HepG2 (cell line): ENCODE data around the gene CDH22. TPM values are rescaled to one million over a fixed set of nuclear protein-coding genes. Genes with fewer than 3 reads are reported as not detected.
A peak's percentile ranks its signal among the peaks of the same experiment; 100 is the strongest.

Source experiments
- BRF2 ChIP-seq: sonication (generic); formaldehyde crosslinking; IDR thresholded peaks from 2 replicates; pipeline ENCODE4 v1.8.1; 2022; ENCODE audit warnings: mild to moderate bottlenecking, missing genetic modification reagents
- CBX1 ChIP-seq: IDR thresholded peaks from one replicate; pipeline ENCODE4 v1.6.1; 2016; ENCODE audit warnings: antibody characterized with exemption, low read depth
- CC2D1A ChIP-seq: sonication (generic); formaldehyde crosslinking; IDR thresholded peaks from 2 replicates; pipeline ENCODE4 v1.8.1; 2023; ENCODE audit warnings: mild to moderate bottlenecking, missing genetic modification reagents
- EHMT2 ChIP-seq: fragments of 200-600 bp; sonication (generic); IDR thresholded peaks from 2 replicates; pipeline ENCODE4 v1.7.0; 2017; ENCODE audit warnings: antibody characterized with exemption, low read depth, low read length, borderline replicate concordance
- HNRNPLL ChIP-seq: fragments of 200-400 bp; formaldehyde crosslinking; IDR thresholded peaks from 2 replicates; pipeline ENCODE4 v1.6.1; 2017; ENCODE audit warnings: mild to moderate bottlenecking, low read depth, low read length; ENCODE audit not compliant: poor library complexity, severe bottlenecking
- KAT2B ChIP-seq: fragments of 150-350 bp; IDR thresholded peaks from 2 replicates; pipeline ENCODE4 v1.6.1; 2014; ENCODE audit warnings: low read depth, low read length, borderline replicate concordance
- KDM1A ChIP-seq: IDR thresholded peaks from 2 replicates; pipeline ENCODE4 v1.6.1; 2016; ENCODE audit warnings: missing compliant biosample characterization
- NCOA5 ChIP-seq: sonication (generic); formaldehyde crosslinking; IDR thresholded peaks from 2 replicates; pipeline ENCODE4 v1.4.0; 2020; ENCODE audit warnings: missing genetic modification reagents
- NONO ChIP-seq, 2 experiments: fragments of 450-650 bp in 1 of 2; sonication (generic) in 1 of 2; formaldehyde crosslinking in 1 of 2; IDR thresholded peaks in 1 of 2; conservative IDR thresholded peaks in 1 of 2; 2 replicates each; pipeline versions ENCODE4 v1.6.1 to v1.8.0; 2017 to 2022; ENCODE audit warnings: mild to moderate bottlenecking in 1 of 2, missing genetic modification reagents in 1 of 2, moderate library complexity in 1 of 2
- NRL ChIP-seq: sonication (generic); formaldehyde crosslinking; IDR thresholded peaks from 2 replicates; pipeline ENCODE4 v1.5.0; 2020; ENCODE audit warnings: missing genetic modification reagents, mild to moderate bottlenecking, moderate library complexity, borderline replicate concordance
- PAF1 ChIP-seq: IDR thresholded peaks from 2 replicates; pipeline ENCODE4 v1.6.1; 2016; ENCODE audit warnings: missing genetic modification reagents, missing compliant biosample characterization
- RBM22 ChIP-seq: fragments of 200-400 bp; formaldehyde crosslinking; optimal IDR thresholded peaks from 2 replicates; pipeline ENCODE3; 2017; ENCODE audit warnings: mild to moderate bottlenecking, low read length, moderate library complexity
- SMC3 ChIP-seq: IDR thresholded peaks from 2 replicates; pipeline ENCODE4 v1.6.1; 2011; ENCODE audit warnings: low read length, improper control_type of control experiment
- TEAD2 ChIP-seq: sonication (generic); formaldehyde crosslinking; IDR thresholded peaks from 2 replicates; pipeline ENCODE4 v1.9.0; 2021; ENCODE audit warnings: missing genetic modification reagents
- ZBTB7A ChIP-seq: sonication (generic); formaldehyde crosslinking; IDR thresholded peaks from 2 replicates; pipeline ENCODE4 v1.8.0; 2022; ENCODE audit warnings: mild to moderate bottlenecking, missing genetic modification reagents
- ZNF83 ChIP-seq: sonication (generic); formaldehyde crosslinking; IDR thresholded peaks from 2 replicates; pipeline ENCODE4 v1.4.0; 2020; ENCODE audit warnings: missing genetic modification reagents, mild to moderate bottlenecking, borderline replicate concordance
- ZNF891 ChIP-seq: sonication (generic); formaldehyde crosslinking; IDR thresholded peaks from 2 replicates; pipeline ENCODE4 v1.5.0; 2020; ENCODE audit warnings: mild to moderate bottlenecking, missing genetic modification reagents
- ZSCAN31 ChIP-seq: sonication (generic); formaldehyde crosslinking; IDR thresholded peaks from 2 replicates; pipeline ENCODE4 v1.5.0; 2020; ENCODE audit warnings: low read depth, mild to moderate bottlenecking, missing genetic modification reagents
- polyA plus RNA-seq, 8 experiments: library from polyadenylated mRNA; depleted of rRNA in 3 of 8; stranded (reverse) in 7 of 8; unstranded in 1 of 8; fragments of >200 nt; fragmentation: Illumina TruSeq in 4 of 8; extraction: Trizol in 4 of 8; gene quantifications; 2 replicates each; pipeline versions ENCODE4 v1.2.1 to v1.2.3, GENCODE V29; 2011 to 2016; ENCODE audit warnings: low read depth in 4 of 8, missing spikeins in 1 of 8, mixed read lengths in 1 of 8; ENCODE audit not compliant: insufficient read depth in 1 of 8
- total RNA-seq, 5 experiments: library from RNA; depleted of rRNA; stranded (reverse); fragments of >200 nt; fragmentation: Illumina TruSeq; extraction: Trizol; gene quantifications; 2 replicates each; pipeline ENCODE4 v1.2.3, GENCODE V29; 2016; ENCODE audit warnings: low read depth in 1 of 5
- TF ChIP-seq, protein P1 (sequence below): sonication (generic); formaldehyde crosslinking; IDR thresholded peaks from 2 replicates; pipeline ENCODE4 v1.5.1; 2020; ENCODE audit warnings: mild to moderate bottlenecking, missing genetic modification reagents, moderate library complexity
- TF ChIP-seq, protein P2 (sequence below): sonication (generic); formaldehyde crosslinking; IDR thresholded peaks from 2 replicates; pipeline ENCODE4 v1.8.1; 2023; ENCODE audit warnings: mild to moderate bottlenecking, inconsistent platforms, moderate library complexity, missing genetic modification reagents, borderline replicate concordance
- TF ChIP-seq, protein P3 (sequence below): sonication (generic); formaldehyde crosslinking; IDR thresholded peaks from 2 replicates; pipeline ENCODE4 v1.8.1; 2023; ENCODE audit warnings: mild to moderate bottlenecking, missing genetic modification reagents

Gene CDH22
- total and polyA plus RNA-seq, 2 of the 13 experiments (the other 11 are each of a cell fraction or from before 2014, with no cell fraction given), result not detected

GRCh38 chr20:46354920-46355654, 46.8 kb upstream of the CDH22 start (continued):
- TF ChIP-seq, protein P1, sequence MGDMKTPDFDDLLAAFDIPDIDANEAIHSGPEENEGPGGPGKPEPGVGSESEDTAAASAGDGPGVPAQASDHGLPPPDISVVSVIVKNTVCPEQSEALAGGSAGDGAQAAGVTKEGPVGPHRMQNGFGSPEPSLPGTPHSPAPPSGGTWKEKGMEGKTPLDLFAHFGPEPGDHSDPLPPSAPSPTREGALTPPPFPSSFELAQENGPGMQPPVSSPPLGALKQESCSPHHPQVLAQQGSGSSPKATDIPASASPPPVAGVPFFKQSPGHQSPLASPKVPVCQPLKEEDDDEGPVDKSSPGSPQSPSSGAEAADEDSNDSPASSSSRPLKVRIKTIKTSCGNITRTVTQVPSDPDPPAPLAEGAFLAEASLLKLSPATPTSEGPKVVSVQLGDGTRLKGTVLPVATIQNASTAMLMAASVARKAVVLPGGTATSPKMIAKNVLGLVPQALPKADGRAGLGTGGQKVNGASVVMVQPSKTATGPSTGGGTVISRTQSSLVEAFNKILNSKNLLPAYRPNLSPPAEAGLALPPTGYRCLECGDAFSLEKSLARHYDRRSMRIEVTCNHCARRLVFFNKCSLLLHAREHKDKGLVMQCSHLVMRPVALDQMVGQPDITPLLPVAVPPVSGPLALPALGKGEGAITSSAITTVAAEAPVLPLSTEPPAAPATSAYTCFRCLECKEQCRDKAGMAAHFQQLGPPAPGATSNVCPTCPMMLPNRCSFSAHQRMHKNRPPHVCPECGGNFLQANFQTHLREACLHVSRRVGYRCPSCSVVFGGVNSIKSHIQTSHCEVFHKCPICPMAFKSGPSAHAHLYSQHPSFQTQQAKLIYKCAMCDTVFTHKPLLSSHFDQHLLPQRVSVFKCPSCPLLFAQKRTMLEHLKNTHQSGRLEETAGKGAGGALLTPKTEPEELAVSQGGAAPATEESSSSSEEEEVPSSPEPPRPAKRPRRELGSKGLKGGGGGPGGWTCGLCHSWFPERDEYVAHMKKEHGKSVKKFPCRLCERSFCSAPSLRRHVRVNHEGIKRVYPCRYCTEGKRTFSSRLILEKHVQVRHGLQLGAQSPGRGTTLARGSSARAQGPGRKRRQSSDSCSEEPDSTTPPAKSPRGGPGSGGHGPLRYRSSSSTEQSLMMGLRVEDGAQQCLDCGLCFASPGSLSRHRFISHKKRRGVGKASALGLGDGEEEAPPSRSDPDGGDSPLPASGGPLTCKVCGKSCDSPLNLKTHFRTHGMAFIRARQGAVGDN, result peak; percentile 30; the same call in 1 of the 2 replicates
- TF ChIP-seq BRF2 (no peak), CC2D1A (no peak), KAT2B (no peak), PAF1 (CRISPR knock-in tag) (0 out of 2 replicates have a peak, but pooled peaks have one; percentile 47), KDM1A (CRISPR knock-in tag) (no peak), TEAD2 (CRISPR knock-in tag) (no peak), ZNF83 (CRISPR knock-in tag) (no peak), HNRNPLL (no peak), RBM22 (peak; percentile 7), SMC3 (no peak), ZBTB7A (0 out of 2 replicates have a peak, but pooled peaks have one; percentile 23), ZNF891 (CRISPR knock-in tag) (peak; percentile 21; the same call in 1 of the 2 replicates), EHMT2 (no peak), NONO (IDR thresholded peaks at IDR 0.05) (no peak), NONO (CRISPR knock-in tag; conservative IDR thresholded peaks at IDR 0.05) (no peak), NCOA5 (CRISPR knock-in tag) (no peak), NRL (CRISPR knock-in tag) (peak; percentile 49; the same call in 1 of the 2 replicates), CBX1 (no peak), ZSCAN31 (CRISPR knock-in tag) (no peak)
- TF ChIP-seq, protein P2, sequence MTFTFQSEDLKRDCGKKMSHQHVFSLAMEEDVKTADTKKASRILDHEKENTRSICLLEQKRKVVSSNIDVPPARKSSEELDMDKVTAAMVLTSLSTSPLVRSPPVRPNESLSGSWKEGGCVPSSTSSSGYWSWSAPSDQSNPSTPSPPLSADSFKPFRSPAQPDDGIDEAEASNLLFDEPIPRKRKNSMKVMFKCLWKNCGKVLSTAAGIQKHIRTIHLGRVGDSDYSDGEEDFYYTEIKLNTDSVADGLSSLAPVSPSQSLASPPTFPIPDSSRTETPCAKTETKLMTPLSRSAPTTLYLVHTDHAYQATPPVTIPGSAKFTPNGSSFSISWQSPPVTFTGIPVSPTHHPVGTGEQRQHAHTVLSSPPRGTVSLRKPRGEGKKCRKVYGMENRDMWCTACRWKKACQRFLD (CRISPR knock-in tag), result no peak
- TF ChIP-seq, protein P3, sequence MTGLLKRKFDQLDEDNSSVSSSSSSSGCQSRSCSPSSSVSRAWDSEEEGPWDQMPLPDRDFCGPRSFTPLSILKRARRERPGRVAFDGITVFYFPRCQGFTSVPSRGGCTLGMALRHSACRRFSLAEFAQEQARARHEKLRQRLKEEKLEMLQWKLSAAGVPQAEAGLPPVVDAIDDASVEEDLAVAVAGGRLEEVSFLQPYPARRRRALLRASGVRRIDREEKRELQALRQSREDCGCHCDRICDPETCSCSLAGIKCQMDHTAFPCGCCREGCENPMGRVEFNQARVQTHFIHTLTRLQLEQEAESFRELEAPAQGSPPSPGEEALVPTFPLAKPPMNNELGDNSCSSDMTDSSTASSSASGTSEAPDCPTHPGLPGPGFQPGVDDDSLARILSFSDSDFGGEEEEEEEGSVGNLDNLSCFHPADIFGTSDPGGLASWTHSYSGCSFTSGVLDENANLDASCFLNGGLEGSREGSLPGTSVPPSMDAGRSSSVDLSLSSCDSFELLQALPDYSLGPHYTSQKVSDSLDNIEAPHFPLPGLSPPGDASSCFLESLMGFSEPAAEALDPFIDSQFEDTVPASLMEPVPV, result no peak
